HepG2 (cell line): ENCODE measurements around the gene DUS3L. TPM values are rescaled to one million over a fixed set of nuclear protein-coding genes. Genes with fewer than 3 reads are reported as not detected.

ENCODE experiments used
- HIVEP1 ChIP-seq: sonication (generic); formaldehyde crosslinking; IDR thresholded peaks from 2 replicates; pipeline ENCODE4 v1.4.0; 2020; ENCODE audit warnings: mild to moderate bottlenecking, missing genetic modification reagents
- KDM2A ChIP-seq: sonication (generic); formaldehyde crosslinking; IDR thresholded peaks from 2 replicates; pipeline ENCODE4 v1.4.0; 2020; ENCODE audit warnings: low read depth, missing genetic modification reagents, borderline replicate concordance
- MEIS1 ChIP-seq: sonication (generic); formaldehyde crosslinking; IDR thresholded peaks from 2 replicates; pipeline ENCODE4 v1.9.0; 2021; ENCODE audit warnings: mild to moderate bottlenecking, missing genetic modification reagents, moderate library complexity, borderline replicate concordance
- STAG1 ChIP-seq: sonication (generic); formaldehyde crosslinking; IDR thresholded peaks from 2 replicates; pipeline ENCODE4 v1.4.0; 2020; ENCODE audit warnings: missing genetic modification reagents
- ZKSCAN8 ChIP-seq: IDR thresholded peaks from 2 replicates; pipeline ENCODE4 v1.6.1; 2016; ENCODE audit warnings: borderline replicate concordance, missing genetic modification reagents, missing compliant biosample characterization
- ZNF644 ChIP-seq: IDR thresholded peaks from 2 replicates; pipeline ENCODE4 v1.6.1; 2016; ENCODE audit warnings: low read depth
- polyA plus RNA-seq, 8 experiments: library from polyadenylated mRNA; depleted of rRNA in 3 of 8; stranded (reverse) in 7 of 8; unstranded in 1 of 8; fragments of >200 nt; fragmentation: Illumina TruSeq in 4 of 8; extraction: Trizol in 4 of 8; gene quantifications; 2 replicates each; pipeline versions ENCODE4 v1.2.1 to v1.2.3, GENCODE V29; 2011 to 2016; ENCODE audit warnings: low read depth in 4 of 8, missing spikeins in 1 of 8, mixed read lengths in 1 of 8; ENCODE audit not compliant: insufficient read depth in 1 of 8
- total RNA-seq, 5 experiments: library from RNA; depleted of rRNA; stranded (reverse); fragments of >200 nt; fragmentation: Illumina TruSeq; extraction: Trizol; gene quantifications; 2 replicates each; pipeline ENCODE4 v1.2.3, GENCODE V29; 2016; ENCODE audit warnings: low read depth in 1 of 5
- TF ChIP-seq, protein P1 (sequence below): sonication (generic); formaldehyde crosslinking; IDR thresholded peaks from 2 replicates; pipeline ENCODE4 v1.5.1; 2020; ENCODE audit warnings: mild to moderate bottlenecking, missing genetic modification reagents, moderate library complexity
- TF ChIP-seq, protein P2 (sequence below): sonication (generic); formaldehyde crosslinking; IDR thresholded peaks from 2 replicates; pipeline ENCODE4 v1.4.0; 2020; ENCODE audit warnings: missing genetic modification reagents, mild to moderate bottlenecking, borderline replicate concordance
- TF ChIP-seq, protein P3 (sequence below): sonication (generic); formaldehyde crosslinking; IDR thresholded peaks from 2 replicates; pipeline ENCODE4 v1.5.0; 2020; ENCODE audit warnings: mild to moderate bottlenecking, missing genetic modification reagents, moderate library complexity
- TF ChIP-seq, protein P4 (sequence below): sonication (generic); formaldehyde crosslinking; IDR thresholded peaks from 2 replicates; pipeline ENCODE4 v1.4.0; 2020; ENCODE audit warnings: missing genetic modification reagents
- TF ChIP-seq, protein P5 (sequence below): sonication (generic); formaldehyde crosslinking; IDR thresholded peaks from 2 replicates; pipeline ENCODE4 v1.4.0; 2020; ENCODE audit warnings: mild to moderate bottlenecking, missing genetic modification reagents
- TF ChIP-seq, protein P6 (sequence below): sonication (generic); formaldehyde crosslinking; IDR thresholded peaks from 2 replicates; pipeline ENCODE4 v1.4.0; 2020; ENCODE audit warnings: missing genetic modification reagents
- TF ChIP-seq, protein P7 (sequence below): IDR thresholded peaks from 2 replicates; pipeline ENCODE4 v1.6.1; 2016; ENCODE audit warnings: low read depth, missing genetic modification reagents, missing compliant biosample characterization

Gene DUS3L
- total and polyA plus RNA-seq, 2 of the 13 experiments (the other 11 are each of a cell fraction or from before 2014, with no cell fraction given) = 13.3 to 25.1 TPM

DNA sequence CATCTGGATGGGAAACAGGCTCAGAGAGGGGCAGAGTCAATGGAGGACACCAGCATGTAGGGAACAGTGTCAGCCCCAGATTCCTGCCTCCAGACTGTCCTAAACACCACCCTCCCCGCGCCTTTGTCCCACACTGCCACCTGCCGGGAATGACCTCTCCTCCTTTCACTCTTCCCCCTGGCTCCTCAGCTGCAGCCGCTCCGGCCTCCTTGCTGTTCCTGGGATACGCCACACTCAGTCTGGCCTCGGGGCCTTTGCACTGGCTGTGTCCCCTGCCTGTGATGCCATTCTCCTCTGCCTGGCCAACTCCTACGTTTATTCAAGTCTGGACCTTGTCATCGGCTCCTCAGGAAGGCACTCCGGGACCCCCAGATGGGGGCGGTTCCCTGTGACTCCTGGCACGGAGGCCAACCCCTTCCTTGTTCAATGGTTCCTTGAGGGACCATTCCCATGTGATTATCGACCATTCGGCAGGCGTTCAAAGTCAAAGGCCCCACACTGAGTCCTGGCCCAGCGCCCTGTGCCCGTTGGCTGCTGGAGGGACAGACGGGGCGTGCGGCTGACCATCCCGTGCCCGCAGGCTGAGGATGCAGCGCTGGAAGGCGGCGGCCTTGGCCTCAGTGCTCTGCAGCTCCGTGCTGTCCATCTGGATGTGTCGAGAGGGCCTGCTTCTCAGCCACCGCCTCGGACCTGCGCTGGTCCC, 32.8 kb upstream of the DUS3L start (continued):
- TF ChIP-seq, protein P1, sequence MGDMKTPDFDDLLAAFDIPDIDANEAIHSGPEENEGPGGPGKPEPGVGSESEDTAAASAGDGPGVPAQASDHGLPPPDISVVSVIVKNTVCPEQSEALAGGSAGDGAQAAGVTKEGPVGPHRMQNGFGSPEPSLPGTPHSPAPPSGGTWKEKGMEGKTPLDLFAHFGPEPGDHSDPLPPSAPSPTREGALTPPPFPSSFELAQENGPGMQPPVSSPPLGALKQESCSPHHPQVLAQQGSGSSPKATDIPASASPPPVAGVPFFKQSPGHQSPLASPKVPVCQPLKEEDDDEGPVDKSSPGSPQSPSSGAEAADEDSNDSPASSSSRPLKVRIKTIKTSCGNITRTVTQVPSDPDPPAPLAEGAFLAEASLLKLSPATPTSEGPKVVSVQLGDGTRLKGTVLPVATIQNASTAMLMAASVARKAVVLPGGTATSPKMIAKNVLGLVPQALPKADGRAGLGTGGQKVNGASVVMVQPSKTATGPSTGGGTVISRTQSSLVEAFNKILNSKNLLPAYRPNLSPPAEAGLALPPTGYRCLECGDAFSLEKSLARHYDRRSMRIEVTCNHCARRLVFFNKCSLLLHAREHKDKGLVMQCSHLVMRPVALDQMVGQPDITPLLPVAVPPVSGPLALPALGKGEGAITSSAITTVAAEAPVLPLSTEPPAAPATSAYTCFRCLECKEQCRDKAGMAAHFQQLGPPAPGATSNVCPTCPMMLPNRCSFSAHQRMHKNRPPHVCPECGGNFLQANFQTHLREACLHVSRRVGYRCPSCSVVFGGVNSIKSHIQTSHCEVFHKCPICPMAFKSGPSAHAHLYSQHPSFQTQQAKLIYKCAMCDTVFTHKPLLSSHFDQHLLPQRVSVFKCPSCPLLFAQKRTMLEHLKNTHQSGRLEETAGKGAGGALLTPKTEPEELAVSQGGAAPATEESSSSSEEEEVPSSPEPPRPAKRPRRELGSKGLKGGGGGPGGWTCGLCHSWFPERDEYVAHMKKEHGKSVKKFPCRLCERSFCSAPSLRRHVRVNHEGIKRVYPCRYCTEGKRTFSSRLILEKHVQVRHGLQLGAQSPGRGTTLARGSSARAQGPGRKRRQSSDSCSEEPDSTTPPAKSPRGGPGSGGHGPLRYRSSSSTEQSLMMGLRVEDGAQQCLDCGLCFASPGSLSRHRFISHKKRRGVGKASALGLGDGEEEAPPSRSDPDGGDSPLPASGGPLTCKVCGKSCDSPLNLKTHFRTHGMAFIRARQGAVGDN (CRISPR knock-in tag) = peak; percentile 42
- TF ChIP-seq, protein P2, sequence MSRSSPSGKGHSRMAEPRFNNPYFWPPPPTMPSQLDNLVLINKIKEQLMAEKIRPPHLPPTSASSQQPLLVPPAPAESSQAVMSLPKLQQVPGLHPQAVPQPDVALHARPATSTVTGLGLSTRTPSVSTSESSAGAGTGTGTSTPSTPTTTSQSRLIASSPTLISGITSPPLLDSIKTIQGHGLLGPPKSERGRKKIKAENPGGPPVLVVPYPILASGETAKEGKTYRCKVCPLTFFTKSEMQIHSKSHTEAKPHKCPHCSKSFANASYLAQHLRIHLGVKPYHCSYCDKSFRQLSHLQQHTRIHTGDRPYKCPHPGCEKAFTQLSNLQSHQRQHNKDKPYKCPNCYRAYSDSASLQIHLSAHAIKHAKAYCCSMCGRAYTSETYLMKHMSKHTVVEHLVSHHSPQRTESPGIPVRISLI (CRISPR knock-in tag) = no peak
- TF ChIP-seq, protein P3, sequence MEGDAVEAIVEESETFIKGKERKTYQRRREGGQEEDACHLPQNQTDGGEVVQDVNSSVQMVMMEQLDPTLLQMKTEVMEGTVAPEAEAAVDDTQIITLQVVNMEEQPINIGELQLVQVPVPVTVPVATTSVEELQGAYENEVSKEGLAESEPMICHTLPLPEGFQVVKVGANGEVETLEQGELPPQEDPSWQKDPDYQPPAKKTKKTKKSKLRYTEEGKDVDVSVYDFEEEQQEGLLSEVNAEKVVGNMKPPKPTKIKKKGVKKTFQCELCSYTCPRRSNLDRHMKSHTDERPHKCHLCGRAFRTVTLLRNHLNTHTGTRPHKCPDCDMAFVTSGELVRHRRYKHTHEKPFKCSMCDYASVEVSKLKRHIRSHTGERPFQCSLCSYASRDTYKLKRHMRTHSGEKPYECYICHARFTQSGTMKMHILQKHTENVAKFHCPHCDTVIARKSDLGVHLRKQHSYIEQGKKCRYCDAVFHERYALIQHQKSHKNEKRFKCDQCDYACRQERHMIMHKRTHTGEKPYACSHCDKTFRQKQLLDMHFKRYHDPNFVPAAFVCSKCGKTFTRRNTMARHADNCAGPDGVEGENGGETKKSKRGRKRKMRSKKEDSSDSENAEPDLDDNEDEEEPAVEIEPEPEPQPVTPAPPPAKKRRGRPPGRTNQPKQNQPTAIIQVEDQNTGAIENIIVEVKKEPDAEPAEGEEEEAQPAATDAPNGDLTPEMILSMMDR (CRISPR knock-in tag) = peak; percentile 83
- TF ChIP-seq HIVEP1 (CRISPR knock-in tag) (peak; percentile 56; the same call in 1 of the 2 replicates), STAG1 (CRISPR knock-in tag) (peak; percentile 62), MEIS1 (no peak), KDM2A (0 out of 2 replicates have a peak, but pooled peaks have one; percentile 21), ZNF644 (CRISPR knock-in tag) (no peak), ZKSCAN8 (CRISPR knock-in tag) (0 out of 2 replicates have a peak, but pooled peaks have one; percentile 25)
- TF ChIP-seq, protein P4, sequence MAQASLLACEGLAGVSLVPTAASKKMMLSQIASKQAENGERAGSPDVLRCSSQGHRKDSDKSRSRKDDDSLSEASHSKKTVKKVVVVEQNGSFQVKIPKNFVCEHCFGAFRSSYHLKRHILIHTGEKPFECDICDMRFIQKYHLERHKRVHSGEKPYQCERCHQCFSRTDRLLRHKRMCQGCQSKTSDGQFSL (CRISPR knock-in tag) = no peak
- TF ChIP-seq, protein P5, sequence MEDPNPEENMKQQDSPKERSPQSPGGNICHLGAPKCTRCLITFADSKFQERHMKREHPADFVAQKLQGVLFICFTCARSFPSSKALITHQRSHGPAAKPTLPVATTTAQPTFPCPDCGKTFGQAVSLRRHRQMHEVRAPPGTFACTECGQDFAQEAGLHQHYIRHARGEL (CRISPR knock-in tag) = peak; percentile 54; the same call in 1 of the 2 replicates
- TF ChIP-seq, protein P6, sequence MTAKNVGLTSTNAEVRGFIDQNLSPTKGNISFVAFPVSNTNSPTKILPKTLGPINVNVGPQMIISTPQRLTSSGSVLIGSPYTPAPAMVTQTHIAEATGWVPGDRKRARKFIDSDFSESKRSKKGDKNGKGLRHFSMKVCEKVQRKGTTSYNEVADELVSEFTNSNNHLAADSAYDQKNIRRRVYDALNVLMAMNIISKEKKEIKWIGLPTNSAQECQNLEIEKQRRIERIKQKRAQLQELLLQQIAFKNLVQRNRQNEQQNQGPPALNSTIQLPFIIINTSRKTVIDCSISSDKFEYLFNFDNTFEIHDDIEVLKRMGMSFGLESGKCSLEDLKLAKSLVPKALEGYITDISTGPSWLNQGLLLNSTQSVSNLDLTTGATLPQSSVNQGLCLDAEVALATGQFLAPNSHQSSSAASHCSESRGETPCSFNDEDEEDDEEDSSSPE = no peak
- TF ChIP-seq, protein P7, sequence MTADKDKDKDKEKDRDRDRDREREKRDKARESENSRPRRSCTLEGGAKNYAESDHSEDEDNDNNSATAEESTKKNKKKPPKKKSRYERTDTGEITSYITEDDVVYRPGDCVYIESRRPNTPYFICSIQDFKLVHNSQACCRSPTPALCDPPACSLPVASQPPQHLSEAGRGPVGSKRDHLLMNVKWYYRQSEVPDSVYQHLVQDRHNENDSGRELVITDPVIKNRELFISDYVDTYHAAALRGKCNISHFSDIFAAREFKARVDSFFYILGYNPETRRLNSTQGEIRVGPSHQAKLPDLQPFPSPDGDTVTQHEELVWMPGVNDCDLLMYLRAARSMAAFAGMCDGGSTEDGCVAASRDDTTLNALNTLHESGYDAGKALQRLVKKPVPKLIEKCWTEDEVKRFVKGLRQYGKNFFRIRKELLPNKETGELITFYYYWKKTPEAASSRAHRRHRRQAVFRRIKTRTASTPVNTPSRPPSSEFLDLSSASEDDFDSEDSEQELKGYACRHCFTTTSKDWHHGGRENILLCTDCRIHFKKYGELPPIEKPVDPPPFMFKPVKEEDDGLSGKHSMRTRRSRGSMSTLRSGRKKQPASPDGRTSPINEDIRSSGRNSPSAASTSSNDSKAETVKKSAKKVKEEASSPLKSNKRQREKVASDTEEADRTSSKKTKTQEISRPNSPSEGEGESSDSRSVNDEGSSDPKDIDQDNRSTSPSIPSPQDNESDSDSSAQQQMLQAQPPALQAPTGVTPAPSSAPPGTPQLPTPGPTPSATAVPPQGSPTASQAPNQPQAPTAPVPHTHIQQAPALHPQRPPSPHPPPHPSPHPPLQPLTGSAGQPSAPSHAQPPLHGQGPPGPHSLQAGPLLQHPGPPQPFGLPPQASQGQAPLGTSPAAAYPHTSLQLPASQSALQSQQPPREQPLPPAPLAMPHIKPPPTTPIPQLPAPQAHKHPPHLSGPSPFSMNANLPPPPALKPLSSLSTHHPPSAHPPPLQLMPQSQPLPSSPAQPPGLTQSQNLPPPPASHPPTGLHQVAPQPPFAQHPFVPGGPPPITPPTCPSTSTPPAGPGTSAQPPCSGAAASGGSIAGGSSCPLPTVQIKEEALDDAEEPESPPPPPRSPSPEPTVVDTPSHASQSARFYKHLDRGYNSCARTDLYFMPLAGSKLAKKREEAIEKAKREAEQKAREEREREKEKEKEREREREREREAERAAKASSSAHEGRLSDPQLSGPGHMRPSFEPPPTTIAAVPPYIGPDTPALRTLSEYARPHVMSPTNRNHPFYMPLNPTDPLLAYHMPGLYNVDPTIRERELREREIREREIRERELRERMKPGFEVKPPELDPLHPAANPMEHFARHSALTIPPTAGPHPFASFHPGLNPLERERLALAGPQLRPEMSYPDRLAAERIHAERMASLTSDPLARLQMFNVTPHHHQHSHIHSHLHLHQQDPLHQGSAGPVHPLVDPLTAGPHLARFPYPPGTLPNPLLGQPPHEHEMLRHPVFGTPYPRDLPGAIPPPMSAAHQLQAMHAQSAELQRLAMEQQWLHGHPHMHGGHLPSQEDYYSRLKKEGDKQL (CRISPR knock-in tag) = no peak
